Prostate gland (tissue), 2 donors: ENCODE data around the gene BAIAP2. TPM values are rescaled to one million over a fixed set of nuclear protein-coding genes. Genes with fewer than 3 reads are reported as not detected.
A peak's percentile ranks its signal among the peaks of the same experiment; 100 is the strongest.

ENCODE experiments used
- DNase-seq: peaks from one replicate; pipeline ENCODE4 v3.0.0-alpha.2; 2019; ENCODE audit warnings: low spot score
- H3K27ac ChIP-seq, 2 donors: fragments of 200-600 bp; sonication (generic); 2 replicates each; pipeline ENCODE4 v1.5.1; 2017 to 2019
- H3K27me3 ChIP-seq: fragments of 200-600 bp; sonication (generic); replicated peaks from 2 replicates; pipeline ENCODE4 v1.5.1; 2019; ENCODE audit not compliant: insufficient read depth
- H3K36me3 ChIP-seq, 2 donors: fragments of 200-600 bp; sonication (generic); 1 replicate in 1 of 2; 2 replicates in 1 of 2; pipeline versions ENCODE4 v1.5.1 to v1.8.1; 2017 to 2019
- H3K4me1 ChIP-seq: fragments of 200-600 bp; sonication (generic); replicated peaks from 2 replicates; pipeline ENCODE4 v1.5.1; 2019
- H3K4me3 ChIP-seq, 2 donors: fragments of 200-600 bp; sonication (generic); 2 replicates each; pipeline ENCODE4 v1.5.1; 2017 to 2019
- H3K9me3 ChIP-seq: fragments of 200-600 bp; sonication (generic); 2 replicates; pipeline ENCODE4 v1.5.1; 2017
- CTCF ChIP-seq, 4 experiments: fragments of 200-600 bp in 2 of 4; fragments of 450-650 bp in 2 of 4; sonication (generic) in 2 of 4; IDR thresholded peaks; 1 replicate in 3 of 4; 2 replicates in 1 of 4; pipeline ENCODE4 v1.5.1; 2016 to 2019; ENCODE audit warnings: antibody characterized with exemption in 4 of 4, mild to moderate bottlenecking in 2 of 4, moderate library complexity in 2 of 4
- POLR2A ChIP-seq: fragments of 450-650 bp; IDR thresholded peaks from one replicate; pipeline ENCODE4 v1.6.1; 2016; ENCODE audit warnings: antibody characterized with exemption, mild to moderate bottlenecking
- POLR2AphosphoS5 ChIP-seq: sonication (generic); formaldehyde crosslinking; IDR thresholded peaks from one replicate; pipeline ENCODE4 v1.6.1; 2017; ENCODE audit warnings: antibody characterized with exemption
- WGBS: methylation state at CpG from one replicate; pipeline ENCODE4 v1.1.5; 2018; 5-methylcytosine and 5-hydroxymethylcytosine counted together
- intact Hi-C: fragments of 100-400 bp; cut with DNase I; formaldehyde crosslinking; loops from one replicate; pipeline ENCODE4 v1.14.2; 2022
- total RNA-seq, 2 donors: library from RNA; depleted of rRNA; stranded (reverse); fragments of >200 nt; gene quantifications; one replicate each; pipeline ENCODE4 v1.1.0, GENCODE V29; 2016

The BAIAP2 gene
- total RNA-seq, 2 donors from 2014 or later, result 125 to 148 TPM

- no peak for DNase-seq
- H3K36me3 ChIP-seq, result no peaks in the 10 kb centered on the region
- H3K27ac ChIP-seq, result peak overlapping the region; percentile 90 to 95
- intact Hi-C loops, result no loop called here
- H3K4me3 ChIP-seq, result no peak overlapping the region
- WGBS, result 82% methylated on average over 16 of the region's 19 CpGs
- TF ChIP-seq POLR2AphosphoS5, result no peak
- no peak for TF ChIP-seq CTCF (IDR thresholded peaks at IDR 0.05)
- TF ChIP-seq POLR2A, result no peak
- H3K27me3 ChIP-seq, result no peaks in the 10 kb centered on the region
- peaks cover 61% of the 10 kb centered on the region for H3K4me1 ChIP-seq
- no peaks in the 10 kb centered on the region for H3K9me3 ChIP-seq
Measured at GRCh38 chr17:81043319-81043724, 8.4 kb downstream of the BAIAP2 start.

DNA sequence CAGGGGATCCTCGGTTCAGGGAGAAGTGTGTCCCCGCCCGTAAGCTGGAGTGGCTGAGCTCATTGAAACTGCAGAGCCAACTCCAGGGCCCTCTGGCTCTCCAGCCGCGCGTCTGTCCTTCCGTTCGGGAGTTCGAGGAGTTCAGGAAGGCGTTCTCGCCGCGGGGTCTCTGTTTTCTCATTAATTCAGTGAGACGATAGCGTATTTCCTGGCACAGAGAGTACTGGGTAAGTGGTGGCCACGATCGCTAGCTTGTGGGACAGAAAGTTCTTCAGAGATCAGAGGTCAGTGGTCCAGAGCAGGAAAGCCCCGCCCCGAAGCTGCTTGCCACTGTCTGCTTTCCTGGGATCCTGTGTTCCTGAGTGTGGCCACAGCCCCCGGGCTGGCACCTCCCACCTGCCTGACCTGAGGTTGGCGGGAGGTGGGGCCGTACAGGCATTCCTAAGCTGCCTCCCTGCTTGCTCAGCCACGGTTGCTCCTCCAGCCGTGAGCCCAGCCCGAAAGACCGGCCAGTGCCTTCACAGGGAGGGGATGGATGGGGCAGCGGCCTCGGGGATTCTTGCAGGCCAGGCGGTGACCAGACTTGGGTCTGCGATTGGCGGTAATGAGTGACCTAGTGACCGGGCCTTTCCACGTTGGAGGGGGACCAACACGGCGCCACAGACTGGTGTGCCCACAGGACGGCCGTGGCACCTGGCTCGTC lies 8.9 kb downstream of the BAIAP2 start:
- no peak for TF ChIP-seq CTCF (IDR thresholded peaks at IDR 0.05)
- TF ChIP-seq POLR2AphosphoS5, result peak; percentile 5
- TF ChIP-seq POLR2A, result peak; percentile 16
- H3K9me3 ChIP-seq, result no peaks in the 10 kb centered on the region
- H3K27me3 ChIP-seq, result no peaks in the 10 kb centered on the region
- peak overlapping the region; percentile 90 to 95 for H3K27ac ChIP-seq
- peaks cover 61% of the 10 kb centered on the region for H3K4me1 ChIP-seq
- no peak overlapping the region for H3K4me3 ChIP-seq
- intact Hi-C loops, result no loop called here
- H3K36me3 ChIP-seq, result no peaks in the 10 kb centered on the region
- no peak for DNase-seq
- WGBS, result 65% methylated on average over 35 of the region's 38 CpGs

DNA sequence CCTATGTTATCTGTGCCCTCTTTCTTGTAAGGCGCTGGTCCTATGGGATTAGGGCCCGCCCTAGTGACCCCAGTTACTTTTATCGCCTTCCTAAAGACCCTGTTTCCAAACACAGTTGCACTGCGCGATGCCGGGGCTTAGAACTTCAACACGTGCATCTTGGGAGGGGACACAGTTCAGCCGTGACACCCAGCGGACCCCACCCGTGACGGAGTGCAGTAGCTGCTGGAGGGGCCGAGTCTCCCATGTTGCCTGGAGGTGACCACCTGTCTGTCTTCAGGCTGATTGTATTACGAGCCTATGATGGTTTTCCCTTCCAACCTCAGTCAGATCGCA lies 9.4 kb downstream of the BAIAP2 start:
- intact Hi-C loops, result no loop called here
- whole genome bisulfite sequencing, result 65% methylated on average over 14 of the region's 14 CpGs
- no peaks in the 10 kb centered on the region for H3K9me3 ChIP-seq
- H3K4me1 ChIP-seq, result peaks cover 64% of the 10 kb centered on the region
- no peak for DNase-seq
- no peaks in the 10 kb centered on the region for H3K36me3 ChIP-seq
- H3K27me3 ChIP-seq, result no peaks in the 10 kb centered on the region
- peak overlapping the region; percentile 90 to 95 for H3K27ac ChIP-seq
- no peak for TF ChIP-seq POLR2A
- H3K4me3 ChIP-seq, result no peak overlapping the region

DNA sequence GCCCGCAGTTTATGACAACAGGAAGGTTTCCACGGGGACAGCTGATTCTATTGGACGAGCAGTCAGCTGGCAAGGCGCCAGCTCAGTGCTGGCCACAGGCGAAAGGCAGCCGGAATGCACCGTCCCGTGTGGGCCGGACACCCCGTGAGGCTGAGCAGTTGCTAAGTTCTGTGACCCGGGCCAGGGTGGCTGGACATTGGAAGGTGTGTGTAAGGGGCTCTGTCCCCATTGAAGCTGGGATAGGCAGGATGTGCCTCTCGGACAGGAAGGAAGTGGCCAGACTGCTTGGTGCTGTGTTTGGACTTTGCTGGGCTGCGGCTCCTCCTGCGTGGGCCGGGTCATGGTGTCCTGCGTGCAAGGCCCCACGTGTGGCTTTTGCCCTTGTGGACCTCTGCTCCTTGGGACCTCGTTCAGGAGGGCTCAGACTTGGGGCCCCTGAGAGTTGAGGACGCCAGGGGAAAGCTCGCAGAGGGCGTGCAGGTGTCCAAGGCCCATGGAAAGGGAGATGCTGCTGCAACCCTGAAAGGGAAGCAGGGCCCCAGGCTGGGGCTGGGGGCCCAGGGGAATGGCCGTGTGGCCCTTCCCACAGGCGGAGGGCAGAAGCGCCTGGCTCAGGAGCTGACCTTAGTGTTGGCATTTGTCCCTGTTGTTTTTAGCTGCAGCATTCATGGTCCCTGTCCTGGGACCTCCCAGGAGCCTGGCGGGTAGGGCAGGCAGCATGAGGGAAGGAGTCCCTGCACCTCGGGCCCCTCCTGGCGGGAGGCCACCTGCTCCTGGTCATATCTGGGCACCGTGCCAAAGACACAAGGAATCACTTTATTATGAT lies 10.0 kb downstream of the BAIAP2 start:
- Histone ChIP-seq H3K4me3 (no peak overlapping the region), H3K4me1 (peaks cover 64% of the 10 kb centered on the region), H3K27me3 (no peaks in the 10 kb centered on the region), H3K9me3 (no peaks in the 10 kb centered on the region), H3K36me3 (no peaks in the 10 kb centered on the region), H3K27ac (peak overlapping the region; percentile 90 to 95)
- 29% methylated on average over 28 of the region's 28 CpGs for WGBS
- TF ChIP-seq POLR2AphosphoS5 (peak; percentile 84), CTCF (IDR thresholded peaks at IDR 0.05) (peak in 1 of 4 experiments; percentile 10), POLR2A (no peak)
- intact Hi-C loops, result no loop called here
- peak; percentile 75 for DNase-seq

DNA sequence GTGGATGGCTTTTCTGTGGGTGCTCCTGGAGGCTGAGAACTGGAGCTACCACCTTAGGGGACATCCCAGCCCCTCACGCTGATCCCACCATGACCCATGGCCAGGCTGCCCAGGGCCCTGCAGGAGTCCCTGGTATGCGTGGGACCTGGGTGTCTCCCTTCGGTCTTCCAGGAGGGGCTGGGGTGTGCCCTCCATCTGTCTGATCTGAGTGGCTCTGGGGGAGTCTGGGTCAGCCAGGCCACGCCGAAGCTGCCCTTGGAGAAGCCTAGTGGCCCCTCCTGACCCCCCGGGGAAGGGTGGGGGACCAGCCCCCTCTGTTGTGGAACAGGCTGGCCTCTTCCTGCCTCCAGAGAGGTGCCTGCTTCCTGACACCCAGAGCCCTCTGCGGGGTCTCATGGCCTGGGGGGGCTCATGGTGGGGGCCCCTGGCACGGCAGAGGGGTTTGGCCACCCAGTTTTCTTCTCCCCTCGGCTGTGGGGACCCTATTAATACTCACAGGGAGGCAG lies 10.7 kb downstream of the BAIAP2 start:
- H3K36me3 ChIP-seq, result no peaks in the 10 kb centered on the region
- no peak for DNase-seq
- peak overlapping the region; percentile 90 to 95 for H3K27ac ChIP-seq
- TF ChIP-seq POLR2A (no peak), CTCF (IDR thresholded peaks at IDR 0.05) (no peak), POLR2AphosphoS5 (no peak)
- H3K4me1 ChIP-seq, result peaks cover 64% of the 10 kb centered on the region
- no peak overlapping the region for H3K4me3 ChIP-seq
- H3K9me3 ChIP-seq, result no peaks in the 10 kb centered on the region
- H3K27me3 ChIP-seq, result no peaks in the 10 kb centered on the region
- intact Hi-C loops, result no loop called here
- 84% methylated on average over 9 of the region's 9 CpGs for WGBS
